ENCODE measurements around the gene EXOSC9. TPM values are rescaled to one million over a fixed set of nuclear protein-coding genes. Genes with fewer than 3 reads are reported as not detected.

EXOSC9 gene
- total RNA-seq, 1 experiment from 2014 or later, result 69.1 TPM

DNA sequence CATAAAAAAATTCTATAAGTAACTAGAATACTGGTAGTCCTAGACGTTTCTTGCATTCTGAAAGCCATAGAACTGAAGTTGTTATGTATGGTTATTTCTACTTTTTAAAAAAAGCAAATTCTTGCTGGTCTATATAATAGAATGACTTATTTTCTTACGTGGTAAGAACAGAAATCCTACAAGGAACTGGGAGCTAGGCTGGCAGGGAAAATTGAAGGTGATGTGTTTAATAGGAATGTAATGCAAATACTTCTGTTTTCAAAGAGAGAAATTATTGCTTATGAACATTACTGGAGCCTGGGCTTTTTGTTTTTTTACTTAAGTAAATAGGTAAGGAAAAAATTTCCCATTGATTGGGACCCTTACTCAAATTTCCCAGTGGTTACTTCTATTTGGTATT, 13.6 kb downstream of the EXOSC9 start:
- H3K27me3 Mint-ChIP-seq (ENCODE audit: low read depth), result no peaks in the 10 kb centered on the region
- H3K36me3 Mint-ChIP-seq (ENCODE audit: insufficient read depth in 1 of 3, low read depth in 3 of 3), result peaks cover 35 to 80% (median 73%) of the 10 kb centered on the region in 3 experiments; a peak in 6 of 7 replicates
- Histone ChIP-seq H3K9ac (ENCODE audit: extremely low read depth, insufficient read length, low read length) (no peak overlapping the region), H3K27me3 (ENCODE audit: insufficient read depth, low read length) (no peaks in the 10 kb centered on the region), H3K56ac (ENCODE audit: insufficient read length, low read depth, low read length) (no peak overlapping the region), H3K4ac (ENCODE audit: low read depth, low read length) (no peak overlapping the region), H4K91ac (ENCODE audit: insufficient read length, low read depth, low read length) (no peak overlapping the region), H4K20me1 (ENCODE audit: control insufficient read depth, insufficient read depth, insufficient read length) (no peaks in the 10 kb centered on the region), H2BK20ac (ENCODE audit: low read depth, low read length, poor library complexity, severe bottlenecking) (no peak overlapping the region), H2BK120ac (ENCODE audit: low read depth, low read length, poor library complexity, severe bottlenecking) (no peak overlapping the region), H2AFZ (ENCODE audit: low read length) (no peak overlapping the region), H3K14ac (ENCODE audit: insufficient read depth, low read length) (no peak overlapping the region), H4K8ac (replicated peaks; ENCODE audit: insufficient read length, low read depth, low read length) (no peak overlapping the region), H3K79me2 (ENCODE audit: insufficient read depth, low read length) (no peaks in the 10 kb centered on the region), H3T11ph (ENCODE audit: low read length) (no peak overlapping the region), H3K27ac (ENCODE audit: insufficient read length, low read depth, low read length) (no peak overlapping the region), H3K23me2 (ENCODE audit: insufficient read length, low read depth, low read length, poor library complexity, severe bottlenecking) (no peaks in the 10 kb centered on the region), H2BK15ac (ENCODE audit: low read depth, low read length) (no peak overlapping the region), H2BK12ac (ENCODE audit: insufficient read length, low read depth, low read length) (no peak overlapping the region), H3K4me2 (ENCODE audit: insufficient read depth, insufficient read length, low read length) (no peak overlapping the region), H3K4me1 (ENCODE audit: insufficient read depth, low read length) (no peaks in the 10 kb centered on the region), H2BK5ac (ENCODE audit: insufficient read length, low read length) (no peak overlapping the region), H4K5ac (ENCODE audit: insufficient read length, low read depth, low read length) (no peak overlapping the region), H3K18ac (ENCODE audit: insufficient read length, low read depth, low read length) (no peak overlapping the region), H3K23ac (ENCODE audit: insufficient read length, low read depth, low read length) (no peak overlapping the region), H3K9me3 (ENCODE audit: control insufficient read depth, low read depth, low read length) (no peaks in the 10 kb centered on the region), H2AK5ac (ENCODE audit: insufficient read length, low read length) (no peak overlapping the region), H3K79me1 (ENCODE audit: insufficient read depth, low read depth, low read length, poor library complexity, severe bottlenecking) (no peaks in the 10 kb centered on the region)
- no peak for DNase-seq
- no peaks in the 10 kb centered on the region for H3K4me1 Mint-ChIP-seq
- no CpG with 5 or more reads among the region's 2 CpGs for WGBS (ENCODE audit: extremely low coverage, insufficient read length, low lambda C conversion rate)
- H3K9me3 Mint-ChIP-seq, result no peaks in the 10 kb centered on the region
- H3K27ac Mint-ChIP-seq, result no peak overlapping the region
- TF ChIP-seq, protein P1, sequence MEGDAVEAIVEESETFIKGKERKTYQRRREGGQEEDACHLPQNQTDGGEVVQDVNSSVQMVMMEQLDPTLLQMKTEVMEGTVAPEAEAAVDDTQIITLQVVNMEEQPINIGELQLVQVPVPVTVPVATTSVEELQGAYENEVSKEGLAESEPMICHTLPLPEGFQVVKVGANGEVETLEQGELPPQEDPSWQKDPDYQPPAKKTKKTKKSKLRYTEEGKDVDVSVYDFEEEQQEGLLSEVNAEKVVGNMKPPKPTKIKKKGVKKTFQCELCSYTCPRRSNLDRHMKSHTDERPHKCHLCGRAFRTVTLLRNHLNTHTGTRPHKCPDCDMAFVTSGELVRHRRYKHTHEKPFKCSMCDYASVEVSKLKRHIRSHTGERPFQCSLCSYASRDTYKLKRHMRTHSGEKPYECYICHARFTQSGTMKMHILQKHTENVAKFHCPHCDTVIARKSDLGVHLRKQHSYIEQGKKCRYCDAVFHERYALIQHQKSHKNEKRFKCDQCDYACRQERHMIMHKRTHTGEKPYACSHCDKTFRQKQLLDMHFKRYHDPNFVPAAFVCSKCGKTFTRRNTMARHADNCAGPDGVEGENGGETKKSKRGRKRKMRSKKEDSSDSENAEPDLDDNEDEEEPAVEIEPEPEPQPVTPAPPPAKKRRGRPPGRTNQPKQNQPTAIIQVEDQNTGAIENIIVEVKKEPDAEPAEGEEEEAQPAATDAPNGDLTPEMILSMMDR (conservative IDR thresholded peaks at IDR 0.05), result no peak
- no peak overlapping the region for H3K4me3 Mint-ChIP-seq

Measured in H9 (cell line).